Endothelial cell of umbilical vein (primary cell): ENCODE measurements around the gene MAPT. TPM values are rescaled to one million over a fixed set of nuclear protein-coding genes. Genes with fewer than 3 reads are reported as not detected.

Experiments used
- BruUV-seq: library from RNA; stranded (reverse); fragments of 400-500 nt; replicated peaks from 2 replicates; lab custom pipeline; 2021; lab: Mats Ljungman, UMichigan
- CTCF ChIA-PET: fragments of 300-600, 350-600 bp; sonication (Branson Sonifier 250); formaldehyde crosslinking; loops from one replicate; lab custom pipeline; 2021; ENCODE audit warnings: antibody characterized with exemption, inconsistent platforms; lab: Charles Lee
- POLR2A ChIA-PET: fragments of 300-600, 350-600 bp; sonication (Branson Sonifier 250); formaldehyde crosslinking; loops from one replicate; lab custom pipeline; 2021; ENCODE audit warnings: antibody characterized with exemption, inconsistent platforms; lab: Charles Lee
- DNase-seq: peaks from one replicate; pipeline ENCODE4 v3.0.0-alpha.2; 2011; ENCODE audit warnings: low read depth, low spot score
- FAIRE-seq: peaks from 2 replicates; lab custom pipeline; 2011; peaks lifted over from hg19 to GRCh38; lab: Jason Lieb, UNC
- H2AFZ ChIP-seq: 2 replicates; pipeline ENCODE4 v1.6.0; 2012; ENCODE audit warnings: low read depth, low read length, control low read depth, inconsistent platforms
- H3K27ac ChIP-seq: 2 replicates; pipeline ENCODE4 v1.5.1; 2011; ENCODE audit warnings: low read depth, mild to moderate bottlenecking, control low read depth, low read length, moderate library complexity; ENCODE audit not compliant: insufficient read depth
- H3K27me3 ChIP-seq, 2 experiments: 2 replicates each; pipeline versions ENCODE4 v1.6.0 to v1.6.1; 2011; ENCODE audit warnings: low read length in 2 of 2, mixed read lengths in 1 of 2; ENCODE audit not compliant: control insufficient read depth in 2 of 2, insufficient read depth in 2 of 2
- H3K36me3 ChIP-seq, 2 experiments: 2 replicates in 1 of 2; 3 replicates in 1 of 2; pipeline ENCODE4 v1.5.1; 2011; ENCODE audit warnings: low read length in 2 of 2, mild to moderate bottlenecking in 1 of 2, moderate library complexity in 1 of 2; ENCODE audit not compliant: control insufficient read depth in 2 of 2, insufficient read depth in 2 of 2; ENCODE audit errors: extremely low read depth in 1 of 2
- H3K4me1 ChIP-seq: 3 replicates; pipeline ENCODE4 v1.5.1; 2011; ENCODE audit warnings: mild to moderate bottlenecking, low read length; ENCODE audit not compliant: control insufficient read depth, insufficient read depth; ENCODE audit errors: extremely low read depth
- H3K4me2 ChIP-seq: 2 replicates; pipeline ENCODE4 v1.6.1; 2011; ENCODE audit warnings: low read length, control low read depth, mixed read lengths; ENCODE audit not compliant: insufficient read depth
- H3K4me3 ChIP-seq, 3 experiments: fragments of 200-600 bp in 1 of 3; sonication (generic), shearing (Covaris generic) in 1 of 3; replicated peaks in 1 of 3; 2 replicates each; pipeline ENCODE4 v1.5.1; 2011 to 2016; ENCODE audit warnings: control low read depth in 3 of 3, low read length in 3 of 3, mild to moderate bottlenecking in 2 of 3, inconsistent platforms in 1 of 3, low read depth in 1 of 3, moderate library complexity in 1 of 3; ENCODE audit not compliant: insufficient read depth in 1 of 3
- H3K79me2 ChIP-seq: 2 replicates; pipeline ENCODE4 v1.6.0; 2012; ENCODE audit warnings: low read length, inconsistent platforms; ENCODE audit not compliant: control insufficient read depth, insufficient read depth
- H3K9ac ChIP-seq: replicated peaks from 2 replicates; pipeline ENCODE3; 2011; ENCODE audit warnings: low read length, control low read depth; ENCODE audit not compliant: insufficient read depth; ENCODE audit errors: extremely low read depth
- H3K9me1 ChIP-seq: replicated peaks from 3 replicates; pipeline ENCODE4 v1.6.0; 2011; ENCODE audit warnings: mild to moderate bottlenecking, low read length; ENCODE audit not compliant: control insufficient read depth, insufficient read depth; ENCODE audit errors: extremely low read depth
- H3K9me3 ChIP-seq: replicated peaks from 2 replicates; pipeline ENCODE4 v1.5.1; 2012; ENCODE audit warnings: low read length, inconsistent platforms; ENCODE audit not compliant: control insufficient read depth, insufficient read depth
- H4K20me1 ChIP-seq: replicated peaks from 2 replicates; pipeline ENCODE3; 2011; ENCODE audit warnings: mild to moderate bottlenecking, low read length; ENCODE audit not compliant: control insufficient read depth, insufficient read depth; ENCODE audit errors: extremely low read depth
- CTCF ChIP-seq, 2 donors: IDR thresholded peaks; 1 replicate in 1 of 2; 2 replicates in 1 of 2; pipeline ENCODE4 v1.5.1; 2011; ENCODE audit warnings: low read length in 2 of 2, mild to moderate bottlenecking in 2 of 2, moderate library complexity in 2 of 2, control low read depth in 1 of 2, inconsistent platforms in 1 of 2, low read depth in 1 of 2; ENCODE audit not compliant: insufficient read depth in 1 of 2; ENCODE audit errors: extremely low read depth in 1 of 2
- EZH2 ChIP-seq: IDR thresholded peaks from 2 replicates; pipeline ENCODE4 v1.6.1; 2012; ENCODE audit warnings: borderline replicate concordance, low read depth, mild to moderate bottlenecking, moderate library complexity, low read length, inconsistent platforms; ENCODE audit not compliant: severe bottlenecking
- FOS ChIP-seq: IDR thresholded peaks from 2 replicates; pipeline ENCODE4 v1.6.1; 2011; ENCODE audit warnings: mild to moderate bottlenecking, low read length, moderate library complexity, borderline replicate concordance; ENCODE audit not compliant: insufficient read depth
- GATA2 ChIP-seq: IDR thresholded peaks from 2 replicates; pipeline ENCODE4 v1.7.0; 2011; ENCODE audit warnings: low read depth, mild to moderate bottlenecking, moderate library complexity, mixed read lengths, low read length; ENCODE audit not compliant: insufficient read length, insufficient read depth
- JUN ChIP-seq: IDR thresholded peaks from 2 replicates; pipeline ENCODE4 v1.6.1; 2011; ENCODE audit warnings: borderline replicate concordance, low read depth; ENCODE audit not compliant: insufficient read length, insufficient read depth
- MAX ChIP-seq: IDR thresholded peaks from 2 replicates; pipeline ENCODE4 v1.6.1; 2011; ENCODE audit not compliant: insufficient read depth, insufficient read length
- MYC ChIP-seq: IDR thresholded peaks from one replicate; pipeline ENCODE4 v1.6.1; 2011; ENCODE audit warnings: mild to moderate bottlenecking, low read depth, low read length
- POLR2A ChIP-seq: IDR thresholded peaks from 2 replicates; pipeline ENCODE4 v1.6.1; 2012; ENCODE audit warnings: low read depth, mild to moderate bottlenecking, control low read depth, low read length
- POLR2AphosphoS5 ChIP-seq: IDR thresholded peaks from 2 replicates; pipeline ENCODE4 v1.6.1; 2012; ENCODE audit warnings: low read depth, mild to moderate bottlenecking, control low read depth, low read length, moderate library complexity; ENCODE audit not compliant: insufficient read depth
- dilution Hi-C: fragments of 300-500 bp; cut with MboI; formaldehyde crosslinking; loops from one replicate; pipeline ENCODE4 v1.15.0; 2019; ENCODE audit warnings: low sequenced_read_pairs; ENCODE audit not compliant: extremely low pct_ligation_motif_present
- intact Hi-C: fragments of 100-400 bp; cut with micrococcal nuclease; formaldehyde crosslinking; loops from one replicate; pipeline ENCODE4 v1.10.0; 2022
- polyA plus RNA-seq, 4 experiments: library from polyadenylated mRNA; depleted of rRNA in 3 of 4; stranded (reverse) in 3 of 4; unstranded in 1 of 4; fragments of >200 nt; gene quantifications; 2 replicates each; pipeline versions ENCODE4 v1.2.1 to v1.2.3, GENCODE V29; 2011 to 2012; ENCODE audit warnings: missing spikeins in 1 of 4
- total RNA-seq: library from RNA; stranded (reverse); gene quantifications from 2 replicates; pipeline ENCODE4 v1.2.3, GENCODE V29; 2021

The MAPT gene
- total and polyA plus RNA-seq, 2 donors (not counting 3 experiments of a cell fraction or from before 2014, with no cell fraction given) = 0.04 to 0.51 TPM

- no peaks in the 10 kb centered on the region for H4K20me1 ChIP-seq
- H3K27me3 ChIP-seq = peaks cover 8 to 13% of the 10 kb centered on the region in 2 experiments
- FAIRE-seq (no peak), DNase-seq (no peak)
- no peaks in the 10 kb centered on the region for H3K9me1 ChIP-seq
- intact Hi-C loops (no loop called here), dilution Hi-C loops (no loop called here)
- H3K4me2 ChIP-seq = no peak overlapping the region
- H3K79me2 ChIP-seq = no peaks in the 10 kb centered on the region
- H2AFZ ChIP-seq = no peak overlapping the region
- ChIA-PET CTCF (no interaction called here), POLR2A (no interaction called here)
- no peak overlapping the region for H3K27ac ChIP-seq
- no peaks in the 10 kb centered on the region for H3K4me1 ChIP-seq
- BruUV-seq = no TSS peak
- no peaks in the 10 kb centered on the region for H3K36me3 ChIP-seq
- no peaks in the 10 kb centered on the region for H3K9me3 ChIP-seq
- H3K9ac ChIP-seq = no peak overlapping the region
- no peak overlapping the region for H3K4me3 ChIP-seq
- TF ChIP-seq GATA2 = no peak
- TF ChIP-seq EZH2 = no peak
- no peak for TF ChIP-seq POLR2A
- no peak for TF ChIP-seq MYC
- no peak for TF ChIP-seq MAX
These were observed 47.9 kb downstream of the MAPT start for GRCh38 chr17:45942284-45942683.

- H3K79me2 ChIP-seq = no peaks in the 10 kb centered on the region
- H3K4me3 ChIP-seq = no peak overlapping the region
- H3K27me3 ChIP-seq = peaks cover 17 to 19% of the 10 kb centered on the region in 2 experiments
- H3K4me1 ChIP-seq = peaks cover 4% of the 10 kb centered on the region
- H3K9ac ChIP-seq = no peak overlapping the region
- H4K20me1 ChIP-seq = no peaks in the 10 kb centered on the region
- no peak for DNase-seq
- TF ChIP-seq MYC (no peak), EZH2 (no peak), FOS (no peak), POLR2A (no peak), GATA2 (no peak), POLR2AphosphoS5 (no peak), CTCF (IDR thresholded peaks at IDR 0.05; ENCODE audit: extremely low read depth in 1 of 2, insufficient read depth in 1 of 2, low read depth in 1 of 2, low read length in 2 of 2) (no peak), JUN (no peak), MAX (no peak)
- BruUV-seq = no TSS peak
- FAIRE-seq = no peak
- dilution Hi-C loops = no loop called here
- intact Hi-C loops = no loop called here
- H3K27ac ChIP-seq = no peak overlapping the region
- H3K4me2 ChIP-seq = no peak overlapping the region
- H2AFZ ChIP-seq = no peak overlapping the region
- no peaks in the 10 kb centered on the region for H3K9me1 ChIP-seq
- CTCF ChIA-PET = interaction anchor here (0.9 to 1.0 kb wide), 2 partner anchors 16 to 246 kb away, joined by 3 read pairs; partner anchors contain the start of gene KANSL1
- no peaks in the 10 kb centered on the region for H3K9me3 ChIP-seq
- H3K36me3 ChIP-seq = no peaks in the 10 kb centered on the region
- POLR2A ChIA-PET = no interaction called here
These were observed 52.5 kb downstream of the MAPT start for GRCh38 chr17:45946841-45947256.
